ENCODE data around the gene CD68. TPM values are rescaled to one million over a fixed set of nuclear protein-coding genes. Genes with fewer than 3 reads are reported as not detected.
A peak's percentile ranks its signal among the peaks of the same experiment; 100 is the strongest.

CD68 gene
- total RNA-seq, 1 experiment from 2014 or later: 6.9 TPM

DNA sequence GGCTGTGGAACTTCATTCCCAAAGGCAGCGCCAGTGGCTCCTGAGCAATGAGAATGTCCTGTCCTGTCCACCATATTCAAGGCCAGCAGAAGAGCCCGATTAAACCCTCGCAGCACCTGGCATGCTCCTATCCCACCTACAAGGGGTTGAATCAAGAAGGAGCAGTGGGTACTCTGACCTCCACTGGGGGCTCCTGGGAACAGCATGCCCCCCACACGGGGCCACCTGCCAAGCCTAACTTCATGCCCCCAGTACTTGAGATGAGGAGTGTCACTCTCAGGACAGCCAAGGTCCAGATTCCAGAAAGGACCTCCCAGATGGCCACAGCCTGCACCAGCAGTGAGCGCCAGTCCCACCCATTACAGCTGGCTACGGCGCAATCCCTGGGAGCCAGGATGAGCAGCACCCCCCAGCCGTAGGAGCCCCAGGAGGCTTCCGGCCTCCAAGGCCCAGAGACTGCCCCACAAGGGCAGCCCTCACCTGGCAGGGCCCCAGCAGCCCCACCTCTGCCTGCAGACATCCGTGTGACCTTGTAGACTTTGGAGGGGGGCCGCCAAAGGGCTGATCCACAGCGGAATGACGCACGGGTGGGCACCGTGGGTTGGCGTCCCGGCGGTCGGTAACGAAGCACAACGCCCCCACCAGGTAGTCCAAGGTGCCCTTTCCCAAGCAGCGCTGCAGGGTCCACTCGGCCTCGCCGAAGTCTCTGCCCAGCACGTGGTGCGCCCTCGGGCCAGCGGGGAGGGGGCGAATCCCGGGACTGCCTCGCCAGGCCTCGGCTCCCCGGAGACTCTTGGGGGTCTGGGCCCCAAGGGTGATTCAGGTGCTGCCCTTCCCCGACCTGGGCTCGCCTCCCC, 3.2 kb downstream of the CD68 start:
- Mint-ChIP-seq H3K27me3 (ENCODE audit: insufficient read depth, unreplicated experiment) (no peaks in the 10 kb centered on the region), H3K4me1 (ENCODE audit: insufficient read depth, unreplicated experiment) (peaks cover 53% of the 10 kb centered on the region), H3K27ac (ENCODE audit: low read depth, unreplicated experiment) (peak overlapping the region; percentile 100), H3K4me3 (ENCODE audit: unreplicated experiment) (peak overlapping the region; percentile 93), H3K9me3 (ENCODE audit: unreplicated experiment) (no peaks in the 10 kb centered on the region), H3K36me3 (ENCODE audit: insufficient read depth, unreplicated experiment) (peaks cover 54% of the 10 kb centered on the region)
- TF ChIP-seq, protein P1, sequence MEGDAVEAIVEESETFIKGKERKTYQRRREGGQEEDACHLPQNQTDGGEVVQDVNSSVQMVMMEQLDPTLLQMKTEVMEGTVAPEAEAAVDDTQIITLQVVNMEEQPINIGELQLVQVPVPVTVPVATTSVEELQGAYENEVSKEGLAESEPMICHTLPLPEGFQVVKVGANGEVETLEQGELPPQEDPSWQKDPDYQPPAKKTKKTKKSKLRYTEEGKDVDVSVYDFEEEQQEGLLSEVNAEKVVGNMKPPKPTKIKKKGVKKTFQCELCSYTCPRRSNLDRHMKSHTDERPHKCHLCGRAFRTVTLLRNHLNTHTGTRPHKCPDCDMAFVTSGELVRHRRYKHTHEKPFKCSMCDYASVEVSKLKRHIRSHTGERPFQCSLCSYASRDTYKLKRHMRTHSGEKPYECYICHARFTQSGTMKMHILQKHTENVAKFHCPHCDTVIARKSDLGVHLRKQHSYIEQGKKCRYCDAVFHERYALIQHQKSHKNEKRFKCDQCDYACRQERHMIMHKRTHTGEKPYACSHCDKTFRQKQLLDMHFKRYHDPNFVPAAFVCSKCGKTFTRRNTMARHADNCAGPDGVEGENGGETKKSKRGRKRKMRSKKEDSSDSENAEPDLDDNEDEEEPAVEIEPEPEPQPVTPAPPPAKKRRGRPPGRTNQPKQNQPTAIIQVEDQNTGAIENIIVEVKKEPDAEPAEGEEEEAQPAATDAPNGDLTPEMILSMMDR (IDR thresholded peaks at IDR 0.05; ENCODE audit: unreplicated experiment): no peak
- no peak for DNase-seq (ENCODE audit: unreplicated experiment)
- BruUV-seq (replicated peaks): no TSS peak
- intact Hi-C loops (cut with micrococcal nuclease): no loop called here
- CTCF ChIA-PET: interaction anchor here (0.6 to 7.7 kb wide), 4 partner anchors 8 to 103 kb away, joined by 3 to 89 read pairs (median 12); partner anchors contain the start of genes TP53 and WRAP53
- POLR2A ChIA-PET: interaction anchor here (0.7 to 14.9 kb wide), 16 partner anchors 5 to 362 kb away, joined by 3 to 303 read pairs (median 10); partner anchors contain the start of genes CD68, FXR2, MPDU1 and POLR2A

DNA sequence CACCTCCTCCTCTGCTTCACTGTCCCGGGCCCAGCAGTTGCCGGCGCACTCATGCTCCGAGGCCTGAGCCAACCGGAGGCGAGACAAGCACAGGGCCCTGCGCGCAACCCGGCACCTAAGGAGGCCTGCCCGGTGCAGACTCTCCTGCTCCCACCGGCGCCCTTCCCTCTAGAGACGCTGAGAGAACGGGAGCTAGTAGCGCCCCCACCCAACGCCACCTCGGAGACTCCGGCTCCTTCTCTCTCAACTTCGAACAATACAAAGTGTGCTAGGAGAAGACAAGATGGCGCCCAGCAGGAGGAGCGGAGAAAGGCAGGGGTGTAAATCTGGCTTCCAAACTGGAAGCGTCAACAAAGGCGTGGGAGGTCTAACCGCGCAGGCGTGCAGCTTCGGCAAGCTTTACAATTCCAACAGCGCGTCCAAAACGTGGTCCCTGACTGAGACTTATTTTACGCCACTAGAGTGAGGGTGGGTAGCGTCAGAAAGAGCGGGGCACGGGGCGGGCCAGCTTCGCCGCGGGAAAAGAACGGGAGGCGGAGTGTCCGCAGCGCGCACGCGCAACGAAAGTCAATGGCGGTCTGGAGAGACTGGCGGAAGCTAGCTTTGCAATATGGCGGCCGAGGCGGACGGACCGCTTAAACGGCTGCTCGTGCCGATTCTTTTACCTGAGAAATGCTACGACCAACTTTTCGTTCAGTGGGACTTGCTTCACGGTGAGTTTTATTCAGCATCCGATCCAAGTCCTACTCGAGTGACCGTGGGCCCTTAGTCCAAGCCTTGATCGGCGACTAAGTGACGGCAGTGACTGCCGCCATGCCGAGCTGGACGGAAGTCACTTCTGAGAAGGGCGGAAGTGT, 4.0 kb downstream of the CD68 start, which contains the start of gene MPDU1:
Gene MPDU1, plus strand, starts transcription at position 600 of the 857 bp plus-strand sequence. Its CDS starts 11 bp downstream, at position 611.
- peak within 1 kb of the TSS; percentile 93 for H3K4me3 Mint-ChIP-seq (ENCODE audit: unreplicated experiment)
- intact Hi-C loops (cut with micrococcal nuclease): no loop called here
- ChIA-PET POLR2A (interaction anchor here (0.7 to 14.9 kb wide), 24 partner anchors 8 to 548 kb away, joined by 3 to 303 read pairs (median 5); partner anchors contain the start of genes CD68, FXR2, NEURL4 and POLR2A), CTCF (interaction anchor here (0.6 to 7.7 kb wide), 5 partner anchors 8 to 1339 kb away, joined by 3 to 89 read pairs (median 3); partner anchors contain the start of genes SAT2, TP53 and WRAP53)
- H3K27ac Mint-ChIP-seq (ENCODE audit: low read depth, unreplicated experiment): peak within 1 kb of the TSS; percentile 100
- DNase-seq (ENCODE audit: unreplicated experiment): peak; percentile 98
- TF ChIP-seq, protein P1 (IDR thresholded peaks at IDR 0.05; ENCODE audit: unreplicated experiment): no peak
- H3K9me3 Mint-ChIP-seq (ENCODE audit: unreplicated experiment): no peaks in the 10 kb centered on the region
- TSS peak; percentile 70 for BruUV-seq (replicated peaks)
- H3K4me1 Mint-ChIP-seq (ENCODE audit: insufficient read depth, unreplicated experiment): peaks cover 56% of the 10 kb centered on the region
- peaks cover 45% of the 10 kb centered on the region for H3K36me3 Mint-ChIP-seq (ENCODE audit: insufficient read depth, unreplicated experiment)
- no peaks in the 10 kb centered on the region for H3K27me3 Mint-ChIP-seq (ENCODE audit: insufficient read depth, unreplicated experiment)

- Mint-ChIP-seq H3K36me3 (ENCODE audit: insufficient read depth, unreplicated experiment) (peaks cover 30% of the 10 kb centered on the region), H3K4me1 (ENCODE audit: insufficient read depth, unreplicated experiment) (peaks cover 47% of the 10 kb centered on the region), H3K9me3 (ENCODE audit: unreplicated experiment) (no peaks in the 10 kb centered on the region), H3K27me3 (ENCODE audit: insufficient read depth, unreplicated experiment) (no peaks in the 10 kb centered on the region), H3K27ac (ENCODE audit: low read depth, unreplicated experiment) (peak overlapping the region; percentile 86), H3K4me3 (ENCODE audit: unreplicated experiment) (peak overlapping the region; percentile 76)
- CTCF ChIA-PET: interaction anchor here (0.6 to 7.7 kb wide), 20 partner anchors 9 to 541 kb away, joined by 3 to 89 read pairs (median 4); partner anchors contain the start of genes CD68, FXR2, SENP3 and TMEM102
- peak; percentile 88 for DNase-seq (ENCODE audit: unreplicated experiment)
- BruUV-seq (replicated peaks): no TSS peak
- intact Hi-C loops (cut with micrococcal nuclease): loop anchor here (1.0 kb wide), 2 partner anchors 15 to 101 kb away; partner anchors contain the start of gene WRAP53
- POLR2A ChIA-PET: interaction anchor here (0.5 to 14.9 kb wide), 8 partner anchors 9 to 282 kb away, joined by 3 to 303 read pairs (median 28); partner anchors contain the start of genes CD68, FXR2, SAT2 and TP53
- TF ChIP-seq, protein P1 (IDR thresholded peaks at IDR 0.05; ENCODE audit: unreplicated experiment): peak; percentile 60
These were observed 7.4 kb downstream of the CD68 start for GRCh38 chr17:7586673-7587419.
